Measurements from ENCODE around the gene SPDYE5. TPM values are rescaled to one million over a fixed set of nuclear protein-coding genes. Genes with fewer than 3 reads are reported as not detected.

SPDYE5 gene
- not detected in 5 replicates for total RNA-seq (2022; extraction: Qiagen RNA extraction)

GRCh38 chr7:75492020-75492419, at the start of gene SPDYE5:
SPDYE5 (plus strand) TSS chr7:75492320; CDS start chr7:75494048, 1,728 bp downstream.

GRCh38 chr7:75485979-75486643, 6.0 kb upstream of the SPDYE5 start, which contains the start of gene POM121C:
POM121C (minus strand) TSS chr7:75486299; CDS start chr7:75441496, 44,803 bp downstream.

Other genes with a start within 250 kb of the SPDYE5 start
- gene TRIM73, start 96.7 kb upstream of the SPDYE5 start, total RNA-seq (2022; extraction: Qiagen RNA extraction) = 1.3 to 1.8 TPM (median 1.6 TPM) in 5 replicates
- 32.9 to 39.6 TPM (median 37.1 TPM) in 5 replicates for gene POM121C, start 6.0 kb upstream of the SPDYE5 start, total RNA-seq (2022; extraction: Qiagen RNA extraction)
- 18.4 to 27.6 TPM (median 23.0 TPM) in 5 replicates for gene HIP1, start 246.6 kb downstream of the SPDYE5 start, total RNA-seq (2022; extraction: Qiagen RNA extraction)

All from A549 treated with AZD2906 at 1 μM for 4 hours (cell line).